Dendritic cell treated with granulocyte-macrophage colony-stimulating factor and Interleukin-4, amounts not matched to agents 40 ng/mL and 50 ng/mL, for 4 days (primary cell): ENCODE results near the gene FLOT1.
"Not testable (repeated sequence)": the region's sequence is repeated elsewhere in the genome, so short reads cannot be mapped to it uniquely, and the experiment has no call there.

Experiments used
- H3K27ac Mint-ChIP-seq: one replicate; pipeline ENCODE4 v1.8.0; 2022; ENCODE audit warnings: mild to moderate bottlenecking, mixed read lengths
- H3K27me3 Mint-ChIP-seq: one replicate; pipeline ENCODE4 v1.8.0; 2022; ENCODE audit warnings: mild to moderate bottlenecking, mixed read lengths
- H3K36me3 Mint-ChIP-seq: one replicate; pipeline ENCODE4 v1.8.0; 2022; ENCODE audit warnings: low read depth, mixed read lengths
- H3K4me1 Mint-ChIP-seq: one replicate; pipeline ENCODE4 v1.8.0; 2022; ENCODE audit warnings: low read depth, mixed read lengths
- H3K4me3 Mint-ChIP-seq: one replicate; pipeline ENCODE4 v1.8.0; 2022; ENCODE audit warnings: mild to moderate bottlenecking, moderate library complexity, mixed read lengths
- H3K9me3 Mint-ChIP-seq: one replicate; pipeline ENCODE4 v1.8.0; 2022; ENCODE audit warnings: mixed read lengths
- intact Hi-C: fragments of 100-400 bp; cut with micrococcal nuclease; formaldehyde crosslinking; loops from one replicate; pipeline ENCODE4 v1.15.0; 2022

The FLOT1 gene

GRCh38 chr6:30761791-30762429 is 19.4 kb upstream of the FLOT1 start:
- intact Hi-C loops, result no loop called here
- Mint-ChIP-seq H3K4me1 (peaks cover 62% of the 10 kb centered on the region), H3K27ac (no peak overlapping the region), H3K27me3 (peaks cover 13% of the 10 kb centered on the region), H3K9me3 (no peaks in the 10 kb centered on the region), H3K36me3 (no peaks in the 10 kb centered on the region), H3K4me3 (no peak overlapping the region)

- Mint-ChIP-seq H3K4me3 (no peak overlapping the region), H3K27me3 (peaks cover 7% of the 10 kb centered on the region), H3K27ac (peak overlapping the region; percentile 90), H3K4me1 (peaks cover 62% of the 10 kb centered on the region), H3K36me3 (no peaks in the 10 kb centered on the region), H3K9me3 (no peaks in the 10 kb centered on the region)
- intact Hi-C loops, result no loop called here
These were observed 18.1 kb upstream of the FLOT1 start for GRCh38 chr6:30760549-30760948.

GRCh38 chr6:30759575-30760239 is 17.2 kb upstream of the FLOT1 start:
- Mint-ChIP-seq H3K27ac (peak overlapping the region; percentile 90), H3K36me3 (no peaks in the 10 kb centered on the region), H3K4me3 (no peak overlapping the region), H3K4me1 (peaks cover 68% of the 10 kb centered on the region), H3K9me3 (no peaks in the 10 kb centered on the region), H3K27me3 (peaks cover 7% of the 10 kb centered on the region)
- intact Hi-C loops, result no loop called here

GRCh38 chr6:30757261-30757904 is 14.9 kb upstream of the FLOT1 start:
- Mint-ChIP-seq H3K27ac (peak overlapping the region; percentile 85), H3K4me3 (no peak overlapping the region), H3K27me3 (no peaks in the 10 kb centered on the region), H3K4me1 (peaks cover 65% of the 10 kb centered on the region), H3K36me3 (no peaks in the 10 kb centered on the region), H3K9me3 (no peaks in the 10 kb centered on the region)
- intact Hi-C loops, result no loop called here

GRCh38 chr6:30756405-30757003 is 14.0 kb upstream of the FLOT1 start:
- H3K36me3 Mint-ChIP-seq, H3K27me3 Mint-ChIP-seq, H3K9me3 Mint-ChIP-seq, intact Hi-C loops: not testable (repeated sequence)
- H3K27ac Mint-ChIP-seq, result peak overlapping the region; percentile 85
- peaks cover 74% of the 10 kb centered on the region for H3K4me1 Mint-ChIP-seq
- peak overlapping the region; percentile 4 for H3K4me3 Mint-ChIP-seq

- Mint-ChIP-seq H3K27me3 (no peaks in the 10 kb centered on the region), H3K4me1 (peaks cover 68% of the 10 kb centered on the region)
- intact Hi-C loops, result no loop called here
These were observed 12.1 kb upstream of the FLOT1 start for GRCh38 chr6:30754631-30755030.

GRCh38 chr6:30752157-30752927 is 9.9 kb upstream of the FLOT1 start:
- intact Hi-C loops, result loop anchor here (1.0 to 2.0 kb wide), 2 partner anchors 8 to 30 kb away; partner anchors contain the start of gene IER3
- H3K27me3 Mint-ChIP-seq, result peaks cover 2% of the 10 kb centered on the region
- H3K27ac Mint-ChIP-seq, result peak overlapping the region; percentile 92
- H3K4me3 Mint-ChIP-seq, result no peak overlapping the region
- H3K4me1 Mint-ChIP-seq, result peaks cover 73% of the 10 kb centered on the region
- H3K9me3 Mint-ChIP-seq, result no peaks in the 10 kb centered on the region
- no peaks in the 10 kb centered on the region for H3K36me3 Mint-ChIP-seq

More at GRCh38 chr6:30754631-30755030, 12.1 kb upstream of the FLOT1 start:
- H3K4me3 Mint-ChIP-seq, result no peak overlapping the region
- H3K36me3 Mint-ChIP-seq, result no peaks in the 10 kb centered on the region
- peak overlapping the region; percentile 92 for H3K27ac Mint-ChIP-seq
- no peaks in the 10 kb centered on the region for H3K9me3 Mint-ChIP-seq

- Mint-ChIP-seq H3K27ac (peak overlapping the region; percentile 92), H3K4me3 (no peak overlapping the region), H3K4me1 (peaks cover 70% of the 10 kb centered on the region), H3K9me3 (no peaks in the 10 kb centered on the region), H3K36me3 (no peaks in the 10 kb centered on the region), H3K27me3 (peaks cover 4% of the 10 kb centered on the region)
- intact Hi-C loops, result no loop called here
These were observed 7.8 kb upstream of the FLOT1 start for GRCh38 chr6:30750379-30750668.

GRCh38 chr6:30749554-30750378 is 7.3 kb upstream of the FLOT1 start:
- Mint-ChIP-seq H3K27me3 (peaks cover 4% of the 10 kb centered on the region), H3K36me3 (no peaks in the 10 kb centered on the region), H3K27ac (peak overlapping the region; percentile 92), H3K9me3 (no peaks in the 10 kb centered on the region), H3K4me3 (peak overlapping the region; percentile 37), H3K4me1 (peaks cover 71% of the 10 kb centered on the region)
- intact Hi-C loops, result no loop called here

- intact Hi-C loops, result no loop called here
- peaks cover 76% of the 10 kb centered on the region for H3K4me1 Mint-ChIP-seq
- H3K4me3 Mint-ChIP-seq, result no peak overlapping the region
- peak overlapping the region; percentile 92 for H3K27ac Mint-ChIP-seq
- peaks cover 4% of the 10 kb centered on the region for H3K36me3 Mint-ChIP-seq
- no peaks in the 10 kb centered on the region for H3K9me3 Mint-ChIP-seq
- H3K27me3 Mint-ChIP-seq, result peaks cover 4% of the 10 kb centered on the region
These were observed 6.5 kb upstream of the FLOT1 start for GRCh38 chr6:30748851-30749540.

- intact Hi-C loops, result no loop called here
- peaks cover 12% of the 10 kb centered on the region for H3K36me3 Mint-ChIP-seq
These were observed 5.6 kb upstream of the FLOT1 start for GRCh38 chr6:30747902-30748769.

GRCh38 chr6:30747300-30747687 is 4.8 kb upstream of the FLOT1 start:
- peaks cover 4% of the 10 kb centered on the region for H3K27me3 Mint-ChIP-seq
- peaks cover 21% of the 10 kb centered on the region for H3K36me3 Mint-ChIP-seq
- no peak overlapping the region for H3K4me3 Mint-ChIP-seq
- H3K27ac Mint-ChIP-seq, result peak overlapping the region; percentile 38
- peaks cover 64% of the 10 kb centered on the region for H3K4me1 Mint-ChIP-seq
- intact Hi-C loops, result no loop called here
- H3K9me3 Mint-ChIP-seq, result no peaks in the 10 kb centered on the region

More at GRCh38 chr6:30747902-30748769, 5.6 kb upstream of the FLOT1 start:
- no peak overlapping the region for H3K4me3 Mint-ChIP-seq
- H3K27ac Mint-ChIP-seq, result peak overlapping the region; percentile 38
- H3K4me1 Mint-ChIP-seq, result peaks cover 72% of the 10 kb centered on the region
- peaks cover 4% of the 10 kb centered on the region for H3K27me3 Mint-ChIP-seq
- H3K9me3 Mint-ChIP-seq, result no peaks in the 10 kb centered on the region
